GM12878 (cell line): ENCODE data around the gene UNG. TPM values are rescaled to one million over a fixed set of nuclear protein-coding genes. Genes with fewer than 3 reads are reported as not detected.

Experiments
- ATAC-seq: fragments of 200-7000 bp; cut with Tn5 transposase; 3 replicates; pipeline ENCODE4 v1.9.1; 2020; ENCODE audit warnings: mild to moderate bottlenecking, moderate library complexity
- BruUV-seq: library from RNA; stranded (reverse); fragments of 400-500 nt; replicated peaks from 2 replicates; lab custom pipeline; 2021; lab: Mats Ljungman, UMichigan
- CTCF ChIA-PET: fragments of 300-600 bp; sonication (Branson Sonifier 250); formaldehyde crosslinking; extraction: SDS; loops from one replicate; lab custom pipeline; 2021; ENCODE audit warnings: inconsistent platforms; lab: Yijun Ruan, JAX
- POLR2A ChIA-PET: fragments of 350-600 bp; formaldehyde crosslinking; extraction: SDS; loops from one replicate; lab custom pipeline; 2021; ENCODE audit warnings: inconsistent platforms; lab: Charles Lee
- RAD21 ChIA-PET: fragments of 300-600 bp; sonication (Branson Sonifier 250); formaldehyde crosslinking; loops from one replicate; lab custom pipeline; 2023; ENCODE audit warnings: antibody characterized with exemption; ENCODE audit not compliant: unreplicated experiment; lab: Charles Lee
- SMC1A ChIA-PET: fragments of 300-600 bp; sonication (Branson Sonifier 250); formaldehyde crosslinking; loops from one replicate; lab custom pipeline; 2023; ENCODE audit not compliant: unreplicated experiment, uncharacterized antibody; lab: Charles Lee
- DNase-seq: peaks from one replicate; pipeline ENCODE4 v3.0.0-alpha.2; 2011; ENCODE audit warnings: low read depth, low spot score
- FAIRE-seq: peaks from 3 replicates; lab custom pipeline; 2011; peaks lifted over from hg19 to GRCh38; lab: Jason Lieb, UNC
- H2AFZ ChIP-seq: 2 replicates; pipeline ENCODE4 v1.6.0; 2011; ENCODE audit warnings: low read depth, low read length, control low read depth; ENCODE audit not compliant: control insufficient read depth
- H3K27ac ChIP-seq: 2 replicates; pipeline ENCODE4 v1.5.1; 2011; ENCODE audit warnings: control low read depth; ENCODE audit not compliant: control insufficient read depth, insufficient read depth
- H3K27me3 ChIP-seq, 2 experiments: replicated peaks in 1 of 2; 2 replicates each; pipeline versions ENCODE4 v1.6.0 to v1.6.1; 2011; ENCODE audit warnings: low read length in 1 of 2; ENCODE audit not compliant: control insufficient read depth in 2 of 2, insufficient read depth in 2 of 2
- H3K36me3 ChIP-seq, 2 experiments: 2 replicates each; pipeline ENCODE4 v1.5.1; 2011; ENCODE audit warnings: low read length in 1 of 2; ENCODE audit not compliant: control insufficient read depth in 2 of 2, insufficient read depth in 2 of 2
- H3K4me1 ChIP-seq: 2 replicates; pipeline ENCODE4 v1.6.1; 2011; ENCODE audit warnings: mild to moderate bottlenecking, low read length, moderate library complexity, mixed read lengths; ENCODE audit not compliant: control insufficient read depth, insufficient read depth
- H3K4me2 ChIP-seq: 2 replicates; pipeline ENCODE4 v1.6.0; 2011; ENCODE audit warnings: control low read depth; ENCODE audit not compliant: control insufficient read depth, insufficient read depth
- H3K4me3 ChIP-seq: fragments of 200-600 bp; sonication (generic); 2 replicates; pipeline ENCODE4 v1.5.1; 2016
- H3K79me2 ChIP-seq: 2 replicates; pipeline ENCODE4 v1.6.0; 2011; ENCODE audit warnings: low read length; ENCODE audit not compliant: control insufficient read depth, insufficient read depth
- H3K9ac ChIP-seq: 2 replicates; pipeline ENCODE4 v1.8.0; 2011; ENCODE audit warnings: low read length, control low read depth, mixed read lengths; ENCODE audit not compliant: control insufficient read depth, insufficient read depth
- H3K9me3 ChIP-seq: replicated peaks from 3 replicates; pipeline ENCODE4 v1.5.1; 2011; ENCODE audit warnings: mild to moderate bottlenecking, low read length; ENCODE audit not compliant: control insufficient read depth, insufficient read depth
- H4K20me1 ChIP-seq: 2 replicates; pipeline ENCODE4 v1.6.0; 2011; ENCODE audit not compliant: control insufficient read depth, insufficient read depth
- BCL3 ChIP-seq: IDR thresholded peaks from 2 replicates; pipeline ENCODE4 v1.6.1; 2011; ENCODE audit warnings: borderline replicate concordance, low read depth, mild to moderate bottlenecking, moderate library complexity, low read length; ENCODE audit not compliant: insufficient read depth, poor library complexity, severe bottlenecking
- CHD4 ChIP-seq: fragments of 200-600 bp; sonication (generic); IDR thresholded peaks from 2 replicates; pipeline ENCODE4 v1.6.1; 2016; ENCODE audit warnings: mild to moderate bottlenecking
- EGR1 ChIP-seq, 2 experiments: IDR thresholded peaks; 1 replicate in 1 of 2; 2 replicates in 1 of 2; pipeline ENCODE4 v1.6.1; 2011 to 2012; ENCODE audit warnings: low read depth in 2 of 2, low read length in 2 of 2, borderline replicate concordance in 1 of 2, mild to moderate bottlenecking in 1 of 2, moderate library complexity in 1 of 2
- IRF5 ChIP-seq: fragments of 450-650 bp; IDR thresholded peaks from 2 replicates; pipeline ENCODE4 v1.6.1; 2017; ENCODE audit warnings: borderline replicate concordance
- KAT2A ChIP-seq: conservative IDR thresholded peaks from 2 replicates; pipeline ENCODE4 v1.6.1; 2011; ENCODE audit warnings: low read depth, low read length; ENCODE audit not compliant: control insufficient read depth
- NBN ChIP-seq: fragments of 450-650 bp; IDR thresholded peaks from 2 replicates; pipeline ENCODE4 v1.6.1; 2016
- PRDM15 ChIP-seq: fragments of 450-650 bp; formaldehyde crosslinking; IDR thresholded peaks from 2 replicates; pipeline ENCODE4 v1.4.0; 2020; ENCODE audit warnings: mild to moderate bottlenecking, moderate library complexity
- RAD21 ChIP-seq: IDR thresholded peaks from 2 replicates; pipeline ENCODE4 v1.6.1; 2011; ENCODE audit warnings: mild to moderate bottlenecking, low read depth, low read length, moderate library complexity; ENCODE audit not compliant: insufficient read depth
- SKIL ChIP-seq: fragments of 450-650 bp; IDR thresholded peaks from 2 replicates; pipeline ENCODE4 v1.6.1; 2017; ENCODE audit warnings: mild to moderate bottlenecking, low read depth, inconsistent platforms; ENCODE audit not compliant: poor library complexity, severe bottlenecking
- TAF1 ChIP-seq: IDR thresholded peaks from 2 replicates; pipeline ENCODE4 v1.6.1; 2011; ENCODE audit warnings: mild to moderate bottlenecking, low read depth, low read length, borderline replicate concordance
- YY1 ChIP-seq: IDR thresholded peaks from 2 replicates; pipeline ENCODE4 v1.6.1; 2011; ENCODE audit warnings: low read depth, mild to moderate bottlenecking, low read length
- ZBTB11 ChIP-seq: fragments of 450-650 bp; formaldehyde crosslinking; IDR thresholded peaks from 2 replicates; pipeline ENCODE4 v1.5.0; 2022; ENCODE audit warnings: mild to moderate bottlenecking, missing genetic modification characterization
- WGBS: methylation state at CpG from one replicate; pipeline ENCODE4 v1.1.6; 2016; ENCODE audit warnings: low lambda C conversion rate; ENCODE audit not compliant: insufficient replicate concordance, insufficient coverage; ENCODE audit errors: missing lambda C conversion rate; 5-methylcytosine and 5-hydroxymethylcytosine counted together
- in situ Hi-C: fragments of 300-500 bp; cut with MboI; formaldehyde crosslinking; loops from 9 replicates; pipeline ENCODE4 v1.14.3; 2018; ENCODE audit warnings: mixed read lengths
- intact Hi-C: fragments of 100-400 bp; cut with micrococcal nuclease; formaldehyde crosslinking; loops from one replicate; pipeline ENCODE4 v1.14.2; 2022; ENCODE audit not compliant: unreplicated experiment
- polyA plus RNA-seq, 11 experiments: library from polyadenylated mRNA; depleted of rRNA in 4 of 11; unstranded in 6 of 11; stranded (reverse) in 5 of 11; fragments of >200 nt; fragmentation: Nextera tagmentation in 4 of 11; fragmentation: Illumina TruSeq in 1 of 11; extraction: Ambion mirVana in 4 of 11; extraction: Trizol in 1 of 11; gene quantifications; 1 replicate in 1 of 11; 2 replicates in 10 of 11; pipeline versions ENCODE4 v1.2.1 to v1.2.3, GENCODE V29; 2011 to 2016; ENCODE audit warnings: inconsistent platforms in 2 of 11, missing spikeins in 2 of 11, low read depth in 1 of 11
- total RNA-seq, 4 experiments: library from RNA; depleted of rRNA in 3 of 4; stranded (reverse); fragments of >200 nt in 3 of 4; fragmentation: Illumina TruSeq in 1 of 4; extraction: Trizol in 1 of 4; gene quantifications; 2 replicates each; pipeline versions ENCODE4 v1.2.1 to v1.2.3, GENCODE V29; 2013 to 2021

The UNG gene
- total and polyA plus RNA-seq, 10 of the 15 experiments (the other 5 are each of a cell fraction or from before 2014, with no cell fraction given): 9.5 to 81.9 (median 48.2) TPM

- no peaks in the 10 kb centered on the region for H3K27me3 ChIP-seq
- DNase-seq (no peak), ATAC-seq (no peak), FAIRE-seq (no peak)
- H3K9me3 ChIP-seq: no peaks in the 10 kb centered on the region
- H3K79me2 ChIP-seq: peaks cover 23% of the 10 kb centered on the region
- ChIA-PET CTCF (no interaction called here), RAD21 (no interaction called here), POLR2A (no interaction called here), SMC1A (no interaction called here)
- WGBS: 77% methylated on average over 6 of the region's 6 CpGs
- no peak overlapping the region for H2AFZ ChIP-seq
- H4K20me1 ChIP-seq: no peaks in the 10 kb centered on the region
- peaks cover 7% of the 10 kb centered on the region for H3K4me1 ChIP-seq
- in situ Hi-C loops: no loop called here
- peaks cover 6 to 7% of the 10 kb centered on the region in 2 experiments; a peak in 3 of 4 replicates for H3K36me3 ChIP-seq
- no peak overlapping the region for H3K4me2 ChIP-seq
- H3K9ac ChIP-seq: no peak overlapping the region
- no peak overlapping the region for H3K27ac ChIP-seq
- intact Hi-C loops: no loop called here
- no peak overlapping the region for H3K4me3 ChIP-seq
- BruUV-seq: no TSS peak
- no peak for TF ChIP-seq ZBTB11 (CRISPR knock-in tag)
- TF ChIP-seq SKIL: no peak
- no peak for TF ChIP-seq EGR1 (IDR thresholded peaks at IDR 0.05; ENCODE audit: borderline replicate concordance in 1 of 2, low read depth in 2 of 2, low read length in 2 of 2)
- TF ChIP-seq IRF5: no peak
- no peak for TF ChIP-seq PRDM15 (CRISPR knock-in tag)
- TF ChIP-seq BCL3: no peak
- no peak for TF ChIP-seq RAD21
- TF ChIP-seq YY1: no peak
- TF ChIP-seq NBN: no peak
- TF ChIP-seq TAF1: no peak
- no peak for TF ChIP-seq CHD4
- TF ChIP-seq KAT2A: no peak
These were observed 8.6 kb upstream of the UNG start for GRCh38 chr12:109088818-109089217.
